Neural cell (in vitro differentiated cells): ENCODE results near the gene KRTAP2-4.

Experiments
- EP300 ChIP-seq: fragments of 450-650 bp; conservative IDR thresholded peaks from 2 replicates; pipeline ENCODE4 v1.6.1; 2014; ENCODE audit warnings: antibody characterized with exemption, mild to moderate bottlenecking, moderate library complexity; ENCODE audit not compliant: poor library complexity, severe bottlenecking
- EZH2 ChIP-seq: fragments of 200-600, 300-800 bp; shearing (Covaris generic), sonication (generic); IDR thresholded peaks from 2 replicates; pipeline ENCODE4 v1.6.1; 2014; ENCODE audit warnings: antibody characterized with exemption, low read length, borderline replicate concordance, mild to moderate bottlenecking; ENCODE audit not compliant: insufficient read depth, poor library complexity, severe bottlenecking
- MXI1 ChIP-seq: fragments of 450-650 bp; conservative IDR thresholded peaks from 2 replicates; pipeline ENCODE4 v1.6.1; 2014; ENCODE audit warnings: antibody characterized with exemption, mild to moderate bottlenecking; ENCODE audit not compliant: poor library complexity, severe bottlenecking
- POLR2AphosphoS5 ChIP-seq: IDR thresholded peaks from 2 replicates; pipeline ENCODE4 v1.6.1; 2012
- RAD21 ChIP-seq: fragments of 450-650 bp; conservative IDR thresholded peaks from 2 replicates; pipeline ENCODE4 v1.6.1; 2014; ENCODE audit warnings: antibody characterized with exemption, mild to moderate bottlenecking, moderate library complexity
- TAF1 ChIP-seq: IDR thresholded peaks from 2 replicates; pipeline ENCODE4 v1.6.1; 2012; ENCODE audit warnings: low read depth
- TF ChIP-seq, protein P1 (sequence below): fragments of 450-650 bp; IDR thresholded peaks from 2 replicates; pipeline ENCODE4 v1.5.1; 2014; ENCODE audit warnings: antibody characterized with exemption, mild to moderate bottlenecking, moderate library complexity; ENCODE audit not compliant: poor library complexity, severe bottlenecking

DNA sequence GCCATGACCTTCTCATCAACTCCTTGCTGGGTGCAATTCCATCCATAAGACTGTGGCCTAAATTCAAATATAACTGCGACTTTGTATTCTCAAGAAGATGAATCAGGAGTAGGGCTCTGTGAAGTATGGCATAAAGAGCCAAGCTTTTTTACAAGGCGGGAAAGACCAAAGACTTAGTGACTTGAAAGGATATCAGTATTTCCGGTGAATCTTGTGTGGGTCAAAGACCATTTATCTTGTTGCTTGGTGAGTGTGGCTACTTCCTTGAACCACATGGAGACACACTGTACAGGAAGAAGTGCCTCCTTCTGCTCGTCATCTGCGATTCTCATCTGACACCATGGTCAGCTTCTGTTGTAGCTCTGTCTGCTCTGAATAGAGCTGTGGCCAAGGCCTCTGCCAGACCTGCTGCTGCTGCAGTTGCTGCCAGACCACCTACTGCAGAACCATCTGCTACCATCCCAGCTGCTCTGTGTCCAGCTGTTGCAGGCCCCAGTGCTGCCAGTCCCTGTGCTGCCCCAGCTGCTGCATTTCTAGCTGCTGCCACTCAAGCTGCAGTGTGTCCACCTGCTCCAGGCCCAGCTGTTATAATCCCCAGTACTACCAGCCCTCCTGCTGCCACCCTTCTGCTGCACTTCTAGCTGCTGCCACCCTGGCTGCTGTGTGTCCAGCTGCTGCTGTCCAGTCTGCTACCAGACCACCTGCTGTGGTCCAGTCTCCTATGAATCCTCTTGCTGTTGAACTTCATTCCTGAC, 6.1 kb upstream of the KRTAP2-4 start:
- TF ChIP-seq, protein P1, sequence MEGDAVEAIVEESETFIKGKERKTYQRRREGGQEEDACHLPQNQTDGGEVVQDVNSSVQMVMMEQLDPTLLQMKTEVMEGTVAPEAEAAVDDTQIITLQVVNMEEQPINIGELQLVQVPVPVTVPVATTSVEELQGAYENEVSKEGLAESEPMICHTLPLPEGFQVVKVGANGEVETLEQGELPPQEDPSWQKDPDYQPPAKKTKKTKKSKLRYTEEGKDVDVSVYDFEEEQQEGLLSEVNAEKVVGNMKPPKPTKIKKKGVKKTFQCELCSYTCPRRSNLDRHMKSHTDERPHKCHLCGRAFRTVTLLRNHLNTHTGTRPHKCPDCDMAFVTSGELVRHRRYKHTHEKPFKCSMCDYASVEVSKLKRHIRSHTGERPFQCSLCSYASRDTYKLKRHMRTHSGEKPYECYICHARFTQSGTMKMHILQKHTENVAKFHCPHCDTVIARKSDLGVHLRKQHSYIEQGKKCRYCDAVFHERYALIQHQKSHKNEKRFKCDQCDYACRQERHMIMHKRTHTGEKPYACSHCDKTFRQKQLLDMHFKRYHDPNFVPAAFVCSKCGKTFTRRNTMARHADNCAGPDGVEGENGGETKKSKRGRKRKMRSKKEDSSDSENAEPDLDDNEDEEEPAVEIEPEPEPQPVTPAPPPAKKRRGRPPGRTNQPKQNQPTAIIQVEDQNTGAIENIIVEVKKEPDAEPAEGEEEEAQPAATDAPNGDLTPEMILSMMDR = no peak
- TF ChIP-seq POLR2AphosphoS5 (no peak), MXI1 (no peak), RAD21 (no peak), TAF1 (no peak), EP300 (no peak), EZH2 (no peak)
